Pulmonary artery endothelial cell (primary cell): ENCODE measurements around the gene CAMTA1. TPM values are rescaled to one million over a fixed set of nuclear protein-coding genes. Genes with fewer than 3 reads are reported as not detected.

Experiments
- DNase-seq: peaks from one replicate; pipeline ENCODE4 v3.0.0-alpha.2; 2011; ENCODE audit warnings: low read depth, low spot score
- total RNA-seq: library from RNA; depleted of rRNA; stranded (reverse); fragments of >200 nt; gene quantifications from 2 replicates; pipeline ENCODE4 v1.2.3, GENCODE V29; 2014

CAMTA1 gene
- total RNA-seq, 1 donor from 2014 or later: 54.0 TPM

GRCh38 chr1:7004181-7004580 is 218.9 kb downstream of the CAMTA1 start:
- DNase-seq: no peak

GRCh38 chr1:7005762-7006161 is 220.5 kb downstream of the CAMTA1 start:
- DNase-seq: no peak

GRCh38 chr1:7006996-7007871 is 222.0 kb downstream of the CAMTA1 start:
- no peak for DNase-seq

- DNase-seq: no peak
Observed at GRCh38 chr1:7007902-7008301, 222.6 kb downstream of the CAMTA1 start.

- DNase-seq: no peak
Observed at GRCh38 chr1:7008331-7008730, 223.1 kb downstream of the CAMTA1 start.

- DNase-seq: no peak
Observed at GRCh38 chr1:7008975-7009740, 223.9 kb downstream of the CAMTA1 start.

GRCh38 chr1:7009741-7010525 is 224.7 kb downstream of the CAMTA1 start:
- DNase-seq: no peak

GRCh38 chr1:7010534-7011200 is 225.4 kb downstream of the CAMTA1 start:
- no peak for DNase-seq

- no peak for DNase-seq
Observed at GRCh38 chr1:7011826-7012225, 226.6 kb downstream of the CAMTA1 start.

- no peak for DNase-seq
Observed at GRCh38 chr1:7012461-7012924, 227.2 kb downstream of the CAMTA1 start.

- DNase-seq: no peak
Observed at GRCh38 chr1:7013833-7014639, 228.8 kb downstream of the CAMTA1 start.

GRCh38 chr1:7014640-7014930 is 229.3 kb downstream of the CAMTA1 start:
- no peak for DNase-seq

GRCh38 chr1:7015022-7015421 is 229.8 kb downstream of the CAMTA1 start:
- DNase-seq: no peak

- DNase-seq: no peak
Observed at GRCh38 chr1:7018351-7018750, 233.1 kb downstream of the CAMTA1 start.

GRCh38 chr1:7018826-7019225 is 233.6 kb downstream of the CAMTA1 start:
- no peak for DNase-seq

- DNase-seq: no peak
Observed at GRCh38 chr1:7019510-7019909, 234.3 kb downstream of the CAMTA1 start.

GRCh38 chr1:7022058-7022457 is 236.8 kb downstream of the CAMTA1 start:
- DNase-seq: no peak

- no peak for DNase-seq
Observed at GRCh38 chr1:7025013-7025412, 239.8 kb downstream of the CAMTA1 start.

- no peak for DNase-seq
Observed at GRCh38 chr1:7026169-7026568, 240.9 kb downstream of the CAMTA1 start.

- DNase-seq: no peak
Observed at GRCh38 chr1:7032992-7033391, 247.7 kb downstream of the CAMTA1 start.

GRCh38 chr1:7036386-7036785 is 251.1 kb downstream of the CAMTA1 start:
- no peak for DNase-seq
